ENCODE results near the gene GPR65.

- TF ChIP-seq, protein P1, sequence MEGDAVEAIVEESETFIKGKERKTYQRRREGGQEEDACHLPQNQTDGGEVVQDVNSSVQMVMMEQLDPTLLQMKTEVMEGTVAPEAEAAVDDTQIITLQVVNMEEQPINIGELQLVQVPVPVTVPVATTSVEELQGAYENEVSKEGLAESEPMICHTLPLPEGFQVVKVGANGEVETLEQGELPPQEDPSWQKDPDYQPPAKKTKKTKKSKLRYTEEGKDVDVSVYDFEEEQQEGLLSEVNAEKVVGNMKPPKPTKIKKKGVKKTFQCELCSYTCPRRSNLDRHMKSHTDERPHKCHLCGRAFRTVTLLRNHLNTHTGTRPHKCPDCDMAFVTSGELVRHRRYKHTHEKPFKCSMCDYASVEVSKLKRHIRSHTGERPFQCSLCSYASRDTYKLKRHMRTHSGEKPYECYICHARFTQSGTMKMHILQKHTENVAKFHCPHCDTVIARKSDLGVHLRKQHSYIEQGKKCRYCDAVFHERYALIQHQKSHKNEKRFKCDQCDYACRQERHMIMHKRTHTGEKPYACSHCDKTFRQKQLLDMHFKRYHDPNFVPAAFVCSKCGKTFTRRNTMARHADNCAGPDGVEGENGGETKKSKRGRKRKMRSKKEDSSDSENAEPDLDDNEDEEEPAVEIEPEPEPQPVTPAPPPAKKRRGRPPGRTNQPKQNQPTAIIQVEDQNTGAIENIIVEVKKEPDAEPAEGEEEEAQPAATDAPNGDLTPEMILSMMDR (IDR thresholded peaks at IDR 0.05), result no peak
- no peak for TF ChIP-seq POLR2A (IDR thresholded peaks at IDR 0.05)
Measured at GRCh38 chr14:88004506-88005036, 364 bp upstream of the GPR65 start.

Measured in lower leg skin (tissue), 3 donors.